ENCODE results near the gene ELFN2. TPM values are rescaled to one million over a fixed set of nuclear protein-coding genes. Genes with fewer than 3 reads are reported as not detected.

Gene ELFN2
- total RNA-seq, 4 donors from 2014 or later = under 0.01 to 0.19 (median 0.16) TPM; not detected in 1

GRCh38 chr22:37419370-37419968 is 7.8 kb downstream of the ELFN2 start:
- peaks cover 0 to 16% (median 3%) of the 10 kb centered on the region in 3 donors for H3K4me1 ChIP-seq
- TF ChIP-seq, protein P1, sequence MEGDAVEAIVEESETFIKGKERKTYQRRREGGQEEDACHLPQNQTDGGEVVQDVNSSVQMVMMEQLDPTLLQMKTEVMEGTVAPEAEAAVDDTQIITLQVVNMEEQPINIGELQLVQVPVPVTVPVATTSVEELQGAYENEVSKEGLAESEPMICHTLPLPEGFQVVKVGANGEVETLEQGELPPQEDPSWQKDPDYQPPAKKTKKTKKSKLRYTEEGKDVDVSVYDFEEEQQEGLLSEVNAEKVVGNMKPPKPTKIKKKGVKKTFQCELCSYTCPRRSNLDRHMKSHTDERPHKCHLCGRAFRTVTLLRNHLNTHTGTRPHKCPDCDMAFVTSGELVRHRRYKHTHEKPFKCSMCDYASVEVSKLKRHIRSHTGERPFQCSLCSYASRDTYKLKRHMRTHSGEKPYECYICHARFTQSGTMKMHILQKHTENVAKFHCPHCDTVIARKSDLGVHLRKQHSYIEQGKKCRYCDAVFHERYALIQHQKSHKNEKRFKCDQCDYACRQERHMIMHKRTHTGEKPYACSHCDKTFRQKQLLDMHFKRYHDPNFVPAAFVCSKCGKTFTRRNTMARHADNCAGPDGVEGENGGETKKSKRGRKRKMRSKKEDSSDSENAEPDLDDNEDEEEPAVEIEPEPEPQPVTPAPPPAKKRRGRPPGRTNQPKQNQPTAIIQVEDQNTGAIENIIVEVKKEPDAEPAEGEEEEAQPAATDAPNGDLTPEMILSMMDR (IDR thresholded peaks at IDR 0.05) = no peak
- TF ChIP-seq POLR2AphosphoS5 (IDR thresholded peaks at IDR 0.05) (no peak), POLR2A (IDR thresholded peaks at IDR 0.05) (no peak), EP300 (IDR thresholded peaks at IDR 0.05) (no peak)
- no peaks in the 10 kb centered on the region for H3K9me3 ChIP-seq
- no peaks in the 10 kb centered on the region for H3K36me3 ChIP-seq
- WGBS, 2 donors (ENCODE audit: low coverage in 1 of 2) = 8% methylated on average over 16 of the region's 43 CpGs; no CpG with 5 or more reads in 1 of the 2 donors
- peaks cover 99% of the 10 kb centered on the region for H3K27me3 ChIP-seq
- H3K27ac ChIP-seq = no peak overlapping the region
- peak overlapping the region in 1 of 2 donors; percentile 35 for H3K4me3 ChIP-seq
- no peak for ATAC-seq

DNA sequence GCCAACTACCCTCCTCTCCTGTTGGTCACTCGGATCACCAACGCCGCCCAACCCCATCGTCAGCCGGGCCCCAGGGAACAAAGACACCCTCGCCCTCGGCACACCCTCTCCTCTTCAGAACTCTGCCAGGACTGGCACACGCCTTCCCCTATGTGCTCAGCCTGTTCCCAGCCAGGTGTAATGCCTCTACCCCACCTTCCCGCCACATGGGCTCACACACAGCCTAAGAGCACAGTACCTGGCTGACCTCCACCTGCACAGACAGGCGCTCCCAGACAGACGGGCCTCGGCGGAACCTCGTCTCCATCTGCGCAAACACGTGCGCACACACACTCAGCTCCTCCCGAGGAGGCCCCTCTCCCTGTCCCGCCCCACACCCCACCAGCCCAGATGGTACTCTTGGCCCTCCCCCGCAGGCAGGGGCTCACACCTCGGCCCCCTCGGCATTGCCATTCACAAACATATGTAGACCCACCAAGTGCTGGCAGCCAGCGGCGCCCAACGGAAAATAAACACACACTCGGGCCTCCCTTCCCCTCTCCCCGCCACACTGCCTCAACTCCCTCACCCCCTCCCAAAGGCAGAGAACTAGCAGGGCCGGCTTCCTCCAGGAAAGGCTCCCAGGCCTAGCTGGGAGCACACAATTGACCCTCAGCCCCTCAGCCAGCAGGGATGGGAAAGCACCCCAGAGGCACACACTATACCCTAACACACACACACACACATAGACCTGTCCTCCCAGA is 8.5 kb downstream of the ELFN2 start:
- H3K27ac ChIP-seq = no peak overlapping the region
- no peak overlapping the region for H3K4me3 ChIP-seq
- no peak for ATAC-seq
- H3K9me3 ChIP-seq = no peaks in the 10 kb centered on the region
- WGBS, 2 donors (ENCODE audit: low coverage in 1 of 2) = 45 to 67% methylated on average over 3 to 4 of the region's 28 CpGs
- TF ChIP-seq, protein P1 (IDR thresholded peaks at IDR 0.05) = no peak
- no peak for TF ChIP-seq EP300 (IDR thresholded peaks at IDR 0.05)
- no peak for TF ChIP-seq POLR2A (IDR thresholded peaks at IDR 0.05)
- TF ChIP-seq POLR2AphosphoS5 (IDR thresholded peaks at IDR 0.05) = no peak
- peaks cover 0 to 16% (median 3%) of the 10 kb centered on the region in 3 donors for H3K4me1 ChIP-seq
- H3K27me3 ChIP-seq = peaks cover 97% of the 10 kb centered on the region
- no peaks in the 10 kb centered on the region for H3K36me3 ChIP-seq

- no peak for TF ChIP-seq POLR2A (IDR thresholded peaks at IDR 0.05)
- Histone ChIP-seq H3K27ac (no peak overlapping the region), H3K9me3 (no peaks in the 10 kb centered on the region), H3K4me1 (peaks cover 0 to 16% (median 3%) of the 10 kb centered on the region in 3 donors), H3K36me3 (no peaks in the 10 kb centered on the region), H3K4me3 (no peak overlapping the region), H3K27me3 (peaks cover 97% of the 10 kb centered on the region)
- ATAC-seq = no peak
- WGBS, 2 donors (ENCODE audit: low coverage in 1 of 2) = 64 to 100% methylated on average over 1 to 5 of the region's 8 CpGs
Measured at GRCh38 chr22:37417677-37418348, 9.5 kb downstream of the ELFN2 start.

GRCh38 chr22:37417264-37417663 is 10.0 kb downstream of the ELFN2 start:
- Histone ChIP-seq H3K4me3 (no peak overlapping the region), H3K9me3 (no peaks in the 10 kb centered on the region), H3K27ac (no peak overlapping the region), H3K4me1 (peaks cover 0 to 16% (median 3%) of the 10 kb centered on the region in 3 donors), H3K36me3 (no peaks in the 10 kb centered on the region), H3K27me3 (peaks cover 98% of the 10 kb centered on the region)
- no peak for ATAC-seq
- TF ChIP-seq EP300 (IDR thresholded peaks at IDR 0.05) (no peak), POLR2A (IDR thresholded peaks at IDR 0.05) (no peak), POLR2AphosphoS5 (IDR thresholded peaks at IDR 0.05) (no peak)
- TF ChIP-seq, protein P1 (IDR thresholded peaks at IDR 0.05) = no peak
- 69 to 79% methylated on average over 2 of the region's 7 CpGs for WGBS, 2 donors (ENCODE audit: low coverage in 1 of 2)

DNA sequence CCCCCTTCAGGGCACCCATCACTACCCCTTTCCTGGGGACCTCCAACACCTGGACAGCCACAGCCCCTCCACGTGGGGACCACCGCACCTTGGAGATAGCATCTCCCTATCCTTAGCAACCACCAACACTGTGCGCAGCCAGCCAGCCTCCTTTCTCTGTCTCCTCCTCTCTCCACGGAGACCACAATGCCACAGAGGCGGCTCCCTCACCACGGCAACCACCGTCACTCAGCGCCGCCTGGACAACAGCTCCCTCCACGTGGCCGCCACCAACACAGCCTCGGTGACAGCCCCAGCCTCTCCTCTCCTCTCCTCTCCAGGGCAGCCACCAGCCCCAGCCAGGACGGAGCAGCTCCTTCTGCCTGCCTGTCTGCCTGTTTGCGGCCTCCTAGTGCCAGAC is 10.5 kb downstream of the ELFN2 start:
- TF ChIP-seq POLR2A (IDR thresholded peaks at IDR 0.05) (no peak), EP300 (IDR thresholded peaks at IDR 0.05) (no peak), POLR2AphosphoS5 (IDR thresholded peaks at IDR 0.05) (no peak)
- TF ChIP-seq, protein P1 (IDR thresholded peaks at IDR 0.05) = no peak
- Histone ChIP-seq H3K9me3 (no peaks in the 10 kb centered on the region), H3K4me1 (peaks cover 0 to 16% (median 3%) of the 10 kb centered on the region in 3 donors), H3K4me3 (no peak overlapping the region), H3K27ac (no peak overlapping the region), H3K36me3 (no peaks in the 10 kb centered on the region), H3K27me3 (peaks cover 96% of the 10 kb centered on the region)
- ATAC-seq = no peak
- WGBS, 2 donors (ENCODE audit: low coverage in 1 of 2) = 26 to 31% methylated on average over 7 to 12 of the region's 14 CpGs
